GM13976 (cell line): ENCODE results near the gene IL31RA.

ENCODE experiments used
- DNase-seq: peaks from one replicate; pipeline ENCODE4 v3.0.0; 2012; ENCODE audit warnings: low spot score
- CTCF ChIP-seq: IDR thresholded peaks from 2 replicates; pipeline ENCODE4 v1.5.1; 2012; ENCODE audit warnings: borderline replicate concordance, mild to moderate bottlenecking; ENCODE audit not compliant: insufficient read depth; ENCODE audit errors: extremely low read depth, missing control alignments, control extremely low read depth
- in situ Hi-C: fragments of 300-500 bp; cut with MboI; formaldehyde crosslinking; loops from one replicate; pipeline ENCODE4 v1.12.0; 2022; ENCODE audit warnings: low sequenced_read_pairs, mixed read lengths, inconsistent platforms; ENCODE audit not compliant: unreplicated experiment

IL31RA gene

DNA sequence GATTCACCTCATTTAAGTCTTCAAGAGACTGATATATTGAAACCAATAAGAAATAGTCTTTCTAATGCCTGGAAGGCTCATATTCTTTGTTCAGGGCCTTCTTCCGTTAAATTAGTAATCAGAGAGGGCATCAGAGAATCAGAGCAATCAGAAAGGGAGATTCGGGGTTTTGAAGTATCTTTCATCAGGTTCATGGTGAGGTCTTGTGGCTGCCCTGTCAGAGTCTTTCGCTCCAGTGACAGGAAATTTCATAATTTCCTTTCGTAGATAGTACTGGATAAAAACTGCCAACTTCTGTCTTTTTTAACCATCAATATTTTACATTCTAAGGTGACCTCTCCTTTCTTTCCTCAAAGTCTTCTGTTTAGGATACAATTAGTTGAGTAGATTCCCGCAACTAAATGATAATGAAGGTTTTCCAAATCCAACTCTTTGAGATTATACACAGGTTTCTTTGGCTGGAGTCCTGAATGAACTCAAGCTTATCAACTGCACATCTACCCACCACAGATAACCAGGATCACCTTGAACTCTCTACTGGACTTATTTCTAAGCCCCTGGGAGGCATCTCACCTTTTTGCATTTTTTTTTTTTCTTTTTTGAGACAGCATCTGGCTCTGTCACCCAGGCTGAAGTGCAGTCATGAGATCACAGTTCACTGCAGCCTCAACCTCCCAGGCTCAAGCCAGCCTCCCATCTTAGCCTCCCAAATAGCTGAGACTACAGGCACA, 5.5 kb downstream of the IL31RA start:
- TF ChIP-seq CTCF = no peak
- DNase-seq = no peak

DNA sequence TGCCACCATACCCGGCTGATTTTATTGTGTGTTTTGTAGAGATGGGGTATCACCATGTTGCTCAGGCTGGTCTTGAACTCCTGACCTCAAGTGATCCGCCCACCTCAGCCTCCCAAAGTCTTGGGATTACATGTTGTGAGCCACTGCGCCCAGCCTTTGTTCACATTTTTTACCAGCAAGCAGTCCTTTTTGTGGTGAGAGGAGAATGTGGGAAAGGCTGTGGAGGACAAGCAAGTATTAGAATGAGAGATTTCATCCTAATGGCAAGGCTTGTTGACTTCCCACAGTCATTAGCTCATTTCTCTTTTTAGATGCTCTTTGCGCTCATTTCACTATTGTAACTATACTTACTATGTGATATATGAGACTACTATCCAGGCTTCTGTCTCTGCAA, 6.1 kb downstream of the IL31RA start:
- TF ChIP-seq CTCF = no peak
- no peak for DNase-seq
- in situ Hi-C loops = no loop called here

More for the DNA sequence above, 5.5 kb downstream of the IL31RA start:
- in situ Hi-C loops = no loop called here

DNA sequence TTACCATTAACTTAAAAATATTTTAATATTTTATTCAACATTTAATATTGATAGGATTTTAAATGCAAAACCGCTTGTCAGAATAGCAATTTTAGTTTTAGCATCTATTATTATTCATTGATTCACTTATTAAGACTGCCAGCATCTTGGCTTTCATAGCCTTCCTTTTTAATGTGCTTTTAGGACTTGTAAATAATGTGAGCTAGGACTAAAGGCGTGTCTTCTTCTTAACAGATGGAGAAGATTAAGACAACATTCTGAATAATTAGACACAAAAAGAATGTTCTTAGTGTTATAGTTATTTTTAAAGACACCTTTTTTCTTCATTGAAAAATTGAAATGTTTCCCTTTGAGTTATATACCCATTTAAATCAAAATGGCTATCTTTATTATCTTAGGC, 6.9 kb downstream of the IL31RA start:
- in situ Hi-C loops = no loop called here
- no peak for TF ChIP-seq CTCF

GRCh38 chr5:55860288-55860687, 9.1 kb downstream of the IL31RA start:
- TF ChIP-seq CTCF = no peak
- no peak for DNase-seq
- in situ Hi-C loops = no loop called here

More for the DNA sequence above, 6.9 kb downstream of the IL31RA start:
- DNase-seq = no peak

GRCh38 chr5:55860709-55861108, 9.6 kb downstream of the IL31RA start:
- in situ Hi-C loops = no loop called here
- no peak for DNase-seq
- TF ChIP-seq CTCF = no peak

- no peak for DNase-seq
- in situ Hi-C loops = no loop called here
- no peak for TF ChIP-seq CTCF
Observed at GRCh38 chr5:55864606-55865541, 13.7 kb downstream of the IL31RA start.
